Measurements from ENCODE around the gene CYB5R4. TPM values are rescaled to one million over a fixed set of nuclear protein-coding genes. Genes with fewer than 3 reads are reported as not detected.

The CYB5R4 gene
- total and polyA plus RNA-seq, 10 donors, result 10.0 to 50.7 (median 25.8) TPM

- Histone ChIP-seq H3K27me3 (replicated peaks in 1 of 7) (peaks cover 0 to 12% (median 3%) of the 10 kb centered on the region in 7 donors), H3K27ac (no peak overlapping the region), H3K9me3 (peaks cover 0 to 39% (median 6%) of the 10 kb centered on the region in 8 donors), H3K36me3 (no peaks in the 10 kb centered on the region), H3K4me3 (no peak overlapping the region), H3K4me1 (no peaks in the 10 kb centered on the region)
- no peak for DNase-seq
- WGBS, 5 donors, result 79 to 93% (median 83%) methylated on average over 6 of the region's 6 CpGs
- TF ChIP-seq CTCF (IDR thresholded peaks at IDR 0.05 in 8 of 11, conservative IDR thresholded peaks at IDR 0.05 in 3 of 11), result no peak
- no peak for TF ChIP-seq POLR2A (IDR thresholded peaks at IDR 0.05)
- no peak for TF ChIP-seq POLR2AphosphoS5 (IDR thresholded peaks at IDR 0.05)
- intact Hi-C loops (cut with DNase I; ENCODE audit: low total_unique reads), result no loop called here
These were observed 20.8 kb upstream of the CYB5R4 start for GRCh38 chr6:83838727-83839126.

GRCh38 chr6:83844170-83844569 is 15.3 kb upstream of the CYB5R4 start:
- Histone ChIP-seq H3K36me3 (no peaks in the 10 kb centered on the region), H3K4me1 (no peaks in the 10 kb centered on the region), H3K27me3 (replicated peaks in 1 of 7) (peaks cover 0 to 8% (median 0%) of the 10 kb centered on the region in 7 donors), H3K27ac (no peak overlapping the region), H3K4me3 (no peak overlapping the region), H3K9me3 (peaks cover 0 to 9% (median 6%) of the 10 kb centered on the region in 8 donors)
- no peak for DNase-seq
- intact Hi-C loops (cut with DNase I; ENCODE audit: low total_unique reads), result no loop called here
- no peak for TF ChIP-seq CTCF (IDR thresholded peaks at IDR 0.05 in 8 of 11, conservative IDR thresholded peaks at IDR 0.05 in 3 of 11)
- no peak for TF ChIP-seq POLR2A (IDR thresholded peaks at IDR 0.05)
- no peak for TF ChIP-seq POLR2AphosphoS5 (IDR thresholded peaks at IDR 0.05)
- WGBS, 5 donors, result 83 to 95% (median 87%) methylated on average over 3 of the region's 3 CpGs

- DNase-seq, result no peak
- Histone ChIP-seq H3K27ac (no peak overlapping the region), H3K4me3 (no peak overlapping the region), H3K36me3 (no peaks in the 10 kb centered on the region), H3K4me1 (no peaks in the 10 kb centered on the region), H3K9me3 (peaks cover 0 to 4% (median 2%) of the 10 kb centered on the region in 8 donors), H3K27me3 (replicated peaks in 1 of 7) (peaks cover 0 to 24% (median 3%) of the 10 kb centered on the region in 7 donors)
- TF ChIP-seq POLR2A (IDR thresholded peaks at IDR 0.05) (no peak), CTCF (IDR thresholded peaks at IDR 0.05 in 8 of 11, conservative IDR thresholded peaks at IDR 0.05 in 3 of 11) (no peak), POLR2AphosphoS5 (IDR thresholded peaks at IDR 0.05) (no peak)
- WGBS, 5 donors, result 44 to 61% (median 53%) methylated on average over 1 of the region's 1 CpG
- intact Hi-C loops (cut with DNase I; ENCODE audit: low total_unique reads), result no loop called here
These were observed 13.2 kb upstream of the CYB5R4 start for GRCh38 chr6:83846291-83846690.

- intact Hi-C loops (cut with DNase I; ENCODE audit: low total_unique reads), result no loop called here
- no peak for TF ChIP-seq POLR2A (IDR thresholded peaks at IDR 0.05)
- TF ChIP-seq POLR2AphosphoS5 (IDR thresholded peaks at IDR 0.05), result no peak
- TF ChIP-seq CTCF (IDR thresholded peaks at IDR 0.05 in 8 of 11, conservative IDR thresholded peaks at IDR 0.05 in 3 of 11), result no peak
- no peaks in the 10 kb centered on the region for H3K36me3 ChIP-seq
These were observed 12.3 kb upstream of the CYB5R4 start for GRCh38 chr6:83847179-83847578.

More at GRCh38 chr6:83847179-83847578, 12.3 kb upstream of the CYB5R4 start:
- H3K27ac ChIP-seq, result no peak overlapping the region
- no peaks in the 10 kb centered on the region for H3K4me1 ChIP-seq
- H3K4me3 ChIP-seq, result no peak overlapping the region
- DNase-seq, result no peak
- H3K9me3 ChIP-seq, result no peaks in the 10 kb centered on the region
- peaks cover 0 to 33% (median 12%) of the 10 kb centered on the region in 7 donors for H3K27me3 ChIP-seq (replicated peaks in 1 of 7)
